ENCODE data around the gene POGLUT3.
A peak's percentile ranks its signal among the peaks of the same experiment; 100 is the strongest.

Gene POGLUT3

GRCh38 chr11:108500721-108501120, 2.5 kb upstream of the POGLUT3 start:
- DNase-seq (ENCODE audit: low read depth) = no peak

GRCh38 chr11:108500169-108500568, 2.0 kb upstream of the POGLUT3 start:
- no peak for DNase-seq (ENCODE audit: low read depth)

- DNase-seq (ENCODE audit: low read depth) = no peak
These were observed 728 bp upstream of the POGLUT3 start for GRCh38 chr11:108498816-108499408.

GRCh38 chr11:108497317-108498045, 703 bp downstream of the POGLUT3 start:
- peak; percentile 86 for DNase-seq (ENCODE audit: low read depth)

- no peak for DNase-seq (ENCODE audit: low read depth)
These were observed 1.4 kb downstream of the POGLUT3 start for GRCh38 chr11:108496643-108497256.

GRCh38 chr11:108495326-108495725, 2.9 kb downstream of the POGLUT3 start:
- no peak for DNase-seq (ENCODE audit: low read depth)

- no peak for DNase-seq (ENCODE audit: low read depth)
These were observed 4.0 kb downstream of the POGLUT3 start for GRCh38 chr11:108494182-108494581.

- no peak for DNase-seq (ENCODE audit: low read depth)
These were observed 6.2 kb downstream of the POGLUT3 start for GRCh38 chr11:108491936-108492335.

- no peak for DNase-seq (ENCODE audit: low read depth)
These were observed 11.4 kb downstream of the POGLUT3 start for GRCh38 chr11:108486828-108487227.

- DNase-seq (ENCODE audit: low read depth) = no peak
These were observed 11.9 kb downstream of the POGLUT3 start for GRCh38 chr11:108486331-108486730.

GRCh38 chr11:108483163-108483562, 15.0 kb downstream of the POGLUT3 start:
- no peak for DNase-seq (ENCODE audit: low read depth)

- no peak for DNase-seq (ENCODE audit: low read depth)
These were observed 23.3 kb downstream of the POGLUT3 start for GRCh38 chr11:108474664-108475463.

- no peak for DNase-seq (ENCODE audit: low read depth)
These were observed 25.5 kb downstream of the POGLUT3 start for GRCh38 chr11:108472681-108473080.

- DNase-seq (ENCODE audit: low read depth) = no peak
These were observed 29.7 kb downstream of the POGLUT3 start for GRCh38 chr11:108468478-108468864.

GRCh38 chr11:108467091-108467823, 30.9 kb downstream of the POGLUT3 start, which contains the start of gene C11orf65:
Gene C11orf65, minus strand, starts transcription at chr11:108467529. Its CDS starts 5,970 bp downstream, at chr11:108461559.
- peak; percentile 77 for DNase-seq (ENCODE audit: low read depth)

GRCh38 chr11:108466405-108466804, 31.8 kb downstream of the POGLUT3 start:
- DNase-seq (ENCODE audit: low read depth) = no peak

- no peak for DNase-seq (ENCODE audit: low read depth)
These were observed 44.9 kb downstream of the POGLUT3 start for GRCh38 chr11:108453207-108453835.

Data from HS-27A (cell line).